Mammary epithelial cell (primary cell): Measurements from ENCODE around the gene SNX6.
"Not testable (repeated sequence)": the region's sequence is repeated elsewhere in the genome, so short reads cannot be mapped to it uniquely, and the experiment has no call there.

Source experiments
- CTCF ChIP-seq, 2 donors: IDR thresholded peaks in 1 of 2; conservative IDR thresholded peaks in 1 of 2; 2 replicates each; pipeline ENCODE4 v1.5.1; 2011 to 2012; ENCODE audit warnings: inconsistent platforms in 2 of 2, low read length in 2 of 2, mild to moderate bottlenecking in 2 of 2, control low read depth in 1 of 2, low read depth in 1 of 2; ENCODE audit not compliant: insufficient read depth in 1 of 2; ENCODE audit errors: extremely low read depth in 1 of 2
- EZH2 ChIP-seq: IDR thresholded peaks from 2 replicates; pipeline ENCODE4 v1.6.1; 2012; ENCODE audit warnings: low read length, inconsistent platforms, borderline replicate concordance

DNA sequence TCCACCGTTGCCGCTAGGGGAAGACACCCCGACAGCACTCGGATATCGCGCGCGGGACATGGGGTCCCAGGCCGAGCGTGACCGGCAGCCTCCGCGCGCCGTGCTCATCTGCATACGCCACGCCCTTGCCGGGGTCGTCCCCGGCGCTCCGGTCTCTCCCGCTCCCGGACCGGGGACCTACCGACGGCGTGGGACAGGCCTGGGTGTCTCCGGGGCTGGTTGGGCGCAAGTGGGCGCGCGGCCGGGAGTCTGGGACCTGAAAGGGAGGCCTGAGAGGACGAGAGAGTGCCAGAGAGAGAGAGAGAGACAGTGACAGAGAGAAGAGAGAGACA lies 73.5 kb downstream of the SNX6 start:
- TF ChIP-seq CTCF (conservative IDR thresholded peaks at IDR 0.05 in 1 of 2, IDR thresholded peaks at IDR 0.05 in 1 of 2; ENCODE audit: extremely low read depth in 1 of 2, insufficient read depth in 1 of 2, low read depth in 1 of 2, low read length in 2 of 2); EZH2: not testable (repeated sequence)
